CD4-positive, alpha-beta T cell treated with Interleukin-4 for 4 hours (primary cell): ENCODE results near the gene TRIO.

ENCODE experiments used
- DNase-seq: peaks from one replicate; pipeline ENCODE4 v3.0.0-alpha.2; 2020

The TRIO gene

GRCh38 chr5:14123974-14124482 lies 19.1 kb upstream of the TRIO start:
- no peak for DNase-seq

- DNase-seq = no peak
Measured at GRCh38 chr5:14125262-14125661, 17.9 kb upstream of the TRIO start.

- DNase-seq = no peak
Measured at GRCh38 chr5:14127587-14127986, 15.6 kb upstream of the TRIO start.

- no peak for DNase-seq
Measured at GRCh38 chr5:14128079-14128478, 15.1 kb upstream of the TRIO start.

- DNase-seq = no peak
Measured at GRCh38 chr5:14129123-14129522, 14.0 kb upstream of the TRIO start.

- DNase-seq = no peak
Measured at GRCh38 chr5:14131855-14132503, 11.2 kb upstream of the TRIO start.

GRCh38 chr5:14133394-14133793 lies 9.7 kb upstream of the TRIO start:
- DNase-seq = no peak

- DNase-seq = no peak
Measured at GRCh38 chr5:14134083-14134482, 9.1 kb upstream of the TRIO start.

- no peak for DNase-seq
Measured at GRCh38 chr5:14134771-14135170, 8.4 kb upstream of the TRIO start.

- DNase-seq = no peak
Measured at GRCh38 chr5:14135621-14136020, 7.5 kb upstream of the TRIO start.

GRCh38 chr5:14136228-14136627 lies 6.9 kb upstream of the TRIO start:
- DNase-seq = no peak

- DNase-seq = no peak
Measured at GRCh38 chr5:14138608-14139540, 4.3 kb upstream of the TRIO start.

- no peak for DNase-seq
Measured at GRCh38 chr5:14141764-14142163, 1.4 kb upstream of the TRIO start.

GRCh38 chr5:14142202-14142826 lies 828 bp upstream of the TRIO start:
- DNase-seq = no peak

GRCh38 chr5:14143546-14143840 lies 351 bp downstream of the TRIO start:
- no peak for DNase-seq

- no peak for DNase-seq
Measured at GRCh38 chr5:14143841-14144585, 871 bp downstream of the TRIO start.

- peak; percentile 43 for DNase-seq
Measured at GRCh38 chr5:14144586-14145434, 1.7 kb downstream of the TRIO start.

GRCh38 chr5:14145435-14146334 lies 2.5 kb downstream of the TRIO start:
- DNase-seq = no peak

GRCh38 chr5:14146725-14147124 lies 3.6 kb downstream of the TRIO start:
- DNase-seq = no peak

- no peak for DNase-seq
Measured at GRCh38 chr5:14147210-14147609, 4.1 kb downstream of the TRIO start.

- no peak for DNase-seq
Measured at GRCh38 chr5:14148483-14148882, 5.3 kb downstream of the TRIO start.
